Endometrial microvascular endothelial cells (primary cell): ENCODE measurements around the gene AFF3. TPM values are rescaled to one million over a fixed set of nuclear protein-coding genes. Genes with fewer than 3 reads are reported as not detected.
"Not testable (repeated sequence)": the region's sequence is repeated elsewhere in the genome, so short reads cannot be mapped to it uniquely, and the experiment has no call there.

ENCODE experiments used
- in situ Hi-C: cut with HindIII; loops from 2 replicates; pipeline ENCODE4 v1.10.0; 2017; ENCODE audit warnings: low sequenced_read_pairs, low pct_unique_long_range_greater_than_20kb; ENCODE audit errors: inconsistent ontology term
- total RNA-seq: library from RNA; depleted of rRNA; stranded (reverse); fragments of >200 nt; gene quantifications from one replicate; pipeline ENCODE4 v1.2.3, GENCODE V29; 2015; ENCODE audit errors: inconsistent ontology term

The AFF3 gene
- total RNA-seq, 1 donor from 2014 or later, result 19.5 TPM

DNA sequence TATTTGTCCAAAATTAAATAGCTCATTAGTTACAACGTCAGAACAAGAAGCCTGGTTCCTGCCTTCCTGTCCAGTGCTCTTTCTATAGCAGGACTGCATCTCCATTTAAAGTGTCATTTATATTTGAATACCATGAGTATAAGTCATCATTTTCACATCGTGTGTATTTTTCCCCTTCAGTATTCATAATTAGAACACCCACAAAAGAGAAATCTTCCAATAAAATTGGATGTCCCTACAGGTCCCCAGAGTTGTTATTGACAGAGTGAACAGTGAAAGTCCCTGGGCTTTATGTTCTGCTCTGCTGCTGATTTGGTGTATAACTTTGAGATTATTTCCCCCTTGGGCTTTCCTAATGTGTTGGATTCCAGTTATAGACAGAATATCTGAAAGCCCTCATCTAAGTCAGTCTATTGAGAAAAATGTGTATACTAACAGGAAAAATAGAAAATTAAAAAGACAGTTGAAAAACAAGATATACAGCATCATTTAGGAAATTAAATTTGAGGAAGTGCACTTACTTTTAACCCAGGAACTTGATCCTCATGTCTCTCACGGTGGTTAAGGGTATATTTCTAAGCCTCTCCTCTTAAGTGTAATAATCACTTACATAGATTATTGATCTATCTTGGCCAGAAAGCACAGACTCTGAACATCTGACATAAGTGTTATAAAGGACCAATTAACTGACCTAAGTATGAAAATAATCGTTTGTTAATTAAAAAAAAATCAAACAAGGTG lies 637.4 kb downstream of the AFF3 start:
- in situ Hi-C loops, result no loop called here

DNA sequence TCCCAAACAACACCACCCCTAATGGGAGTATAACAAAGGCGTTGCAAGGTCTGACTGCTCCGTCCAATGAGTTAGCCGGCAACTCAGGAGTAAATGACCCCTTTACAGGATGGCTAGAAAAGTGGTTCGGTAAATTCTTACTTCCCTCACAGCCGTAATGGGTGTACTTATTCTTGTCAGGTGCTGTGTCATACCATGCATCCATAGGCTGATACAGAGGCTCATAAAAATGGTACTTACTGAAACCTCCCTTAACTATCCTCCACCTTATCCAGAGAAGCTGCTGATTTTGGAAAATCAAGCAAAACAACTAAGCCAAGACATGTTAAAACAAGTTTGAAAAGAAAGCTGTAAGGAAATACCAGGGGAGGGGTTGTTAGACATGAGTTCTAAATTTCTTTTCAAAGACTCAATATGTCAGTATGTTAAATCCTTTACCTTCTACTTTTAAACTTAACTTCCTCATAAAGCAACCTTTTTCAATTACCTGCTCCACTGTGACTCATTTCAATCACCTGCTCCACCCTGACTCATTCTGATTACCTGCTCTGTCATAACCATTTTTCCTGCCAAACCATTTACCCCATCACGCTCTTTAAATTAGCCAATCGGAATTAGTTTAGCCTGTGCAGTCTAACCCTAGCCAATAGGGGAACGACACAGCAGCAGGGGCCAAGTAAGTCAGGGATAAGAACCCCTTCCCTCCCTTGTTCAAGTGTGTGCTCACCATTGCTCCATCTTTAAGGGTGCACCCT lies 638.6 kb downstream of the AFF3 start:
- in situ Hi-C loops, result not testable (repeated sequence)

DNA sequence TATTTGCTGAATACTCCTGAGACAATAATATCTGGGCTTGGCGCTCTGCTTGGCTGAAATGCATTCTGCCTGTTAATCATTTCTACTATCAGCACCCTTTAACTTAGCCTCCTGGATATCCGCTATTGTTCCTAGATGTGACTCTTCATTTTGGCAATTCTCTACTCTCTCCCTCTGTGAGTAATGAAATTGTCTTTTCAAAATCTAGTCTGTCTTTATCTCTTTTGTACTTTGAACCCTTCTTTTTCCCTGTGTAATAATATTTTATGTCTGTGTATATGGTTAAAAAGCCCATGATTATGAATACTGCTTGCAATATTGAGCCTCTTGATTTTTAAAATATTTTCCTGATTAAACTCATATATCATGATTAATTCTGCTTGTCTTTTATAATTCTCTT lies 646.4 kb downstream of the AFF3 start:
- in situ Hi-C loops, result no loop called here

Other genes starting within 250 kb of the AFF3 start
- gene LONRF2, start 179.9 kb upstream of the AFF3 start, total RNA-seq, result not detected